ENCODE results near the gene OAS1.

OAS1 gene

GRCh38 chr12:112964067-112964670, 57.4 kb downstream of the OAS1 start:
- no peaks in the 10 kb centered on the region for H3K9me3 Mint-ChIP-seq
- H3K4me1 Mint-ChIP-seq: peaks cover 17% of the 10 kb centered on the region
- no peaks in the 10 kb centered on the region for H3K27me3 Mint-ChIP-seq
- ATAC-seq (replicated peaks; ENCODE audit: extremely low read depth, poor library complexity, severe bottlenecking): no peak
- H3K27ac Mint-ChIP-seq (ENCODE audit: low read depth): no peak overlapping the region
- H3K36me3 Mint-ChIP-seq (ENCODE audit: insufficient read depth): peaks cover 23% of the 10 kb centered on the region
- DNase-seq (ENCODE audit: low spot score in 2 of 2): no peak
- no peak overlapping the region for H3K4me3 Mint-ChIP-seq

GRCh38 chr12:112964915-112965314, 58.2 kb downstream of the OAS1 start:
- ATAC-seq (replicated peaks; ENCODE audit: extremely low read depth, poor library complexity, severe bottlenecking) (no peak), DNase-seq (ENCODE audit: low spot score in 2 of 2) (no peak)
- H3K36me3 Mint-ChIP-seq (ENCODE audit: insufficient read depth): peaks cover 25% of the 10 kb centered on the region
- no peak overlapping the region for H3K4me3 Mint-ChIP-seq
- no peak overlapping the region for H3K27ac Mint-ChIP-seq (ENCODE audit: low read depth)
- H3K9me3 Mint-ChIP-seq: no peaks in the 10 kb centered on the region
- H3K27me3 Mint-ChIP-seq: no peaks in the 10 kb centered on the region
- peaks cover 9% of the 10 kb centered on the region for H3K4me1 Mint-ChIP-seq

GRCh38 chr12:112965643-112966042, 58.9 kb downstream of the OAS1 start:
- Mint-ChIP-seq H3K27ac (ENCODE audit: low read depth) (no peak overlapping the region), H3K4me3 (no peak overlapping the region), H3K27me3 (no peaks in the 10 kb centered on the region), H3K36me3 (ENCODE audit: insufficient read depth) (peaks cover 29% of the 10 kb centered on the region), H3K9me3 (no peaks in the 10 kb centered on the region), H3K4me1 (peaks cover 7% of the 10 kb centered on the region)
- ATAC-seq (replicated peaks; ENCODE audit: extremely low read depth, poor library complexity, severe bottlenecking): no peak
- DNase-seq (ENCODE audit: low spot score in 2 of 2): no peak

GRCh38 chr12:112967306-112967705, 60.5 kb downstream of the OAS1 start:
- Mint-ChIP-seq H3K27me3 (no peaks in the 10 kb centered on the region), H3K4me3 (no peak overlapping the region), H3K36me3 (ENCODE audit: insufficient read depth) (peaks cover 28% of the 10 kb centered on the region), H3K27ac (ENCODE audit: low read depth) (no peak overlapping the region), H3K4me1 (no peaks in the 10 kb centered on the region), H3K9me3 (no peaks in the 10 kb centered on the region)
- no peak for ATAC-seq (replicated peaks; ENCODE audit: extremely low read depth, poor library complexity, severe bottlenecking)
- no peak for DNase-seq (ENCODE audit: low spot score in 2 of 2)

- Mint-ChIP-seq H3K4me3 (no peak overlapping the region), H3K4me1 (no peaks in the 10 kb centered on the region), H3K27me3 (no peaks in the 10 kb centered on the region), H3K9me3 (no peaks in the 10 kb centered on the region), H3K27ac (ENCODE audit: low read depth) (no peak overlapping the region), H3K36me3 (ENCODE audit: insufficient read depth) (peaks cover 27% of the 10 kb centered on the region)
- DNase-seq (ENCODE audit: low spot score in 2 of 2) (no peak), ATAC-seq (replicated peaks; ENCODE audit: extremely low read depth, poor library complexity, severe bottlenecking) (no peak)
These were observed 61.1 kb downstream of the OAS1 start for GRCh38 chr12:112967858-112968257.

All from central memory CD8-positive, alpha-beta T cell (primary cell).